Measurements from ENCODE around the gene LTO1. TPM values are rescaled to one million over a fixed set of nuclear protein-coding genes. Genes with fewer than 3 reads are reported as not detected.

The LTO1 gene
- total RNA-seq, 1 donor from 2014 or later, result 20.0 TPM

GRCh38 chr11:69632900-69633299 lies 42.3 kb downstream of the LTO1 start:
- peaks cover 2% of the 10 kb centered on the region for H3K36me3 Mint-ChIP-seq (ENCODE audit: low read depth, unreplicated experiment)
- DNase-seq (ENCODE audit: low read depth), result no peak
- H3K27me3 ChIP-seq (ENCODE audit: insufficient read depth, low read length), result no peaks in the 10 kb centered on the region
- H3K9me3 Mint-ChIP-seq (ENCODE audit: unreplicated experiment), result peaks cover 10% of the 10 kb centered on the region
- no peaks in the 10 kb centered on the region for H4K20me1 ChIP-seq (ENCODE audit: insufficient read depth, low read length)
- no peak overlapping the region for H3K4me3 Mint-ChIP-seq (ENCODE audit: unreplicated experiment)
- peaks cover 4% of the 10 kb centered on the region for H3K9me3 ChIP-seq (ENCODE audit: insufficient read depth, low read depth, low read length)
- H3K4me2 ChIP-seq (ENCODE audit: low read length), result no peak overlapping the region
- H3K27ac Mint-ChIP-seq (ENCODE audit: unreplicated experiment), result no peak overlapping the region
- H3K27ac ChIP-seq (ENCODE audit: low read depth, low read length), result no peak overlapping the region
- peaks cover 26% of the 10 kb centered on the region for H3K27me3 Mint-ChIP-seq (ENCODE audit: low read depth, unreplicated experiment)
- FAIRE-seq, result no peak
- no peak overlapping the region for H3K9ac ChIP-seq (ENCODE audit: low read length)
- H3K79me2 ChIP-seq (ENCODE audit: insufficient read depth, low read length), result no peaks in the 10 kb centered on the region
- H3K36me3 ChIP-seq (ENCODE audit: insufficient read depth, low read length), result no peaks in the 10 kb centered on the region
- H2AFZ ChIP-seq (ENCODE audit: low read depth, low read length), result no peak overlapping the region
- peaks cover 22% of the 10 kb centered on the region for H3K4me1 ChIP-seq (ENCODE audit: insufficient read depth, low read length)
- no peak overlapping the region for H3K4me3 ChIP-seq (ENCODE audit: insufficient read depth, low read depth, low read length)
- no peak for TF ChIP-seq EZH2 (IDR thresholded peaks at IDR 0.05; ENCODE audit: insufficient read depth, low read length)
- TF ChIP-seq CTCF (IDR thresholded peaks at IDR 0.05; ENCODE audit: insufficient read depth, low read depth, low read length), result no peak
- H3K4me1 Mint-ChIP-seq (ENCODE audit: low read depth, unreplicated experiment), result no peaks in the 10 kb centered on the region

- Histone ChIP-seq H4K20me1 (ENCODE audit: insufficient read depth, low read length) (no peaks in the 10 kb centered on the region), H3K4me1 (ENCODE audit: insufficient read depth, low read length) (no peaks in the 10 kb centered on the region), H3K36me3 (ENCODE audit: insufficient read depth, low read length) (no peaks in the 10 kb centered on the region), H3K79me2 (ENCODE audit: insufficient read depth, low read length) (no peaks in the 10 kb centered on the region), H2AFZ (ENCODE audit: low read depth, low read length) (no peak overlapping the region), H3K9ac (ENCODE audit: low read length) (no peak overlapping the region), H3K4me3 (ENCODE audit: insufficient read depth, low read depth, low read length) (no peak overlapping the region), H3K4me2 (ENCODE audit: low read length) (no peak overlapping the region), H3K9me3 (ENCODE audit: insufficient read depth, low read depth, low read length) (peaks cover 4% of the 10 kb centered on the region), H3K27ac (ENCODE audit: low read depth, low read length) (no peak overlapping the region), H3K27me3 (ENCODE audit: insufficient read depth, low read length) (no peaks in the 10 kb centered on the region)
- FAIRE-seq, result no peak
- peaks cover 45% of the 10 kb centered on the region for H3K27me3 Mint-ChIP-seq (ENCODE audit: low read depth, unreplicated experiment)
- H3K4me1 Mint-ChIP-seq (ENCODE audit: low read depth, unreplicated experiment), result no peaks in the 10 kb centered on the region
- no peak for DNase-seq (ENCODE audit: low read depth)
- no peak for TF ChIP-seq EZH2 (IDR thresholded peaks at IDR 0.05; ENCODE audit: insufficient read depth, low read length)
- TF ChIP-seq CTCF (IDR thresholded peaks at IDR 0.05; ENCODE audit: insufficient read depth, low read depth, low read length), result no peak
- H3K27ac Mint-ChIP-seq (ENCODE audit: unreplicated experiment), result no peak overlapping the region
- H3K9me3 Mint-ChIP-seq (ENCODE audit: unreplicated experiment), result peaks cover 10% of the 10 kb centered on the region
- no peak overlapping the region for H3K4me3 Mint-ChIP-seq (ENCODE audit: unreplicated experiment)
- H3K36me3 Mint-ChIP-seq (ENCODE audit: low read depth, unreplicated experiment), result peaks cover 2% of the 10 kb centered on the region
These were observed 44.7 kb downstream of the LTO1 start for GRCh38 chr11:69630424-69630823.

GRCh38 chr11:69630017-69630416 lies 45.1 kb downstream of the LTO1 start:
- peak; percentile 43 for FAIRE-seq

More at GRCh38 chr11:69630017-69630416, 45.1 kb downstream of the LTO1 start:
- H3K9me3 ChIP-seq (ENCODE audit: insufficient read depth, low read depth, low read length), result peaks cover 4% of the 10 kb centered on the region
- no peaks in the 10 kb centered on the region for H3K4me1 ChIP-seq (ENCODE audit: insufficient read depth, low read length)
- Mint-ChIP-seq H3K4me3 (ENCODE audit: unreplicated experiment) (no peak overlapping the region), H3K4me1 (ENCODE audit: low read depth, unreplicated experiment) (no peaks in the 10 kb centered on the region), H3K27me3 (ENCODE audit: low read depth, unreplicated experiment) (peaks cover 47% of the 10 kb centered on the region), H3K9me3 (ENCODE audit: unreplicated experiment) (peaks cover 10% of the 10 kb centered on the region), H3K36me3 (ENCODE audit: low read depth, unreplicated experiment) (peaks cover 2% of the 10 kb centered on the region), H3K27ac (ENCODE audit: unreplicated experiment) (no peak overlapping the region)
- no peaks in the 10 kb centered on the region for H3K79me2 ChIP-seq (ENCODE audit: insufficient read depth, low read length)
- H4K20me1 ChIP-seq (ENCODE audit: insufficient read depth, low read length), result no peaks in the 10 kb centered on the region
- H3K27ac ChIP-seq (ENCODE audit: low read depth, low read length), result no peak overlapping the region
- no peak overlapping the region for H3K4me2 ChIP-seq (ENCODE audit: low read length)
- no peak for DNase-seq (ENCODE audit: low read depth)
- H3K9ac ChIP-seq (ENCODE audit: low read length), result no peak overlapping the region
- no peaks in the 10 kb centered on the region for H3K36me3 ChIP-seq (ENCODE audit: insufficient read depth, low read length)
- no peak overlapping the region for H2AFZ ChIP-seq (ENCODE audit: low read depth, low read length)
- no peak overlapping the region for H3K4me3 ChIP-seq (ENCODE audit: insufficient read depth, low read depth, low read length)
- H3K27me3 ChIP-seq (ENCODE audit: insufficient read depth, low read length), result no peaks in the 10 kb centered on the region
- no peak for TF ChIP-seq EZH2 (IDR thresholded peaks at IDR 0.05; ENCODE audit: insufficient read depth, low read length)
- no peak for TF ChIP-seq CTCF (IDR thresholded peaks at IDR 0.05; ENCODE audit: insufficient read depth, low read depth, low read length)
